SK-N-SH (cell line): ENCODE data around the gene ANKRD44. TPM values are rescaled to one million over a fixed set of nuclear protein-coding genes. Genes with fewer than 3 reads are reported as not detected.

Source experiments
- CTCF ChIA-PET: fragments of 300-600, 350-600 bp; formaldehyde crosslinking; extraction: SDS; loops from one replicate; lab custom pipeline; 2021; lab: Yijun Ruan, JAX
- POLR2A ChIA-PET: fragments of 350-600 bp; sonication (Branson Sonifier 250); formaldehyde crosslinking; extraction: SDS; loops from one replicate; lab custom pipeline; 2020; ENCODE audit warnings: antibody characterized with exemption, inconsistent platforms; lab: Yijun Ruan, JAX
- DNase-seq: peaks from one replicate; pipeline ENCODE4 v3.0.0; 2012
- H2AFZ ChIP-seq: fragments of 200-600 bp; sonication (generic); 2 replicates; pipeline ENCODE4 v1.8.1; 2016; ENCODE audit warnings: antibody characterized with exemption, mild to moderate bottlenecking, low read depth
- H3F3A ChIP-seq: fragments of 200-600 bp; sonication (generic); replicated peaks from 2 replicates; pipeline ENCODE3; 2016; ENCODE audit warnings: antibody characterized with exemption, mild to moderate bottlenecking; ENCODE audit not compliant: insufficient read depth
- H3K27ac ChIP-seq, 2 experiments: fragments of 200-500 bp in 1 of 2; fragments of 200-600 bp in 1 of 2; sonication (Bioruptor generic) in 1 of 2; sonication (generic), shearing (Covaris generic) in 1 of 2; 2 replicates each; pipeline versions ENCODE4 v1.5.1 to v1.6.1; 2014 to 2016; ENCODE audit warnings: low read depth in 2 of 2, inconsistent platforms in 1 of 2, low read length in 1 of 2, mild to moderate bottlenecking in 1 of 2, mixed read lengths in 1 of 2
- H3K27me3 ChIP-seq: fragments of 200-600 bp; sonication (generic), shearing (Covaris generic); 2 replicates; pipeline ENCODE4 v1.6.1; 2016; ENCODE audit warnings: mixed run types; ENCODE audit not compliant: insufficient read depth
- H3K36me3 ChIP-seq, 2 experiments: fragments of 200-500 bp in 1 of 2; fragments of 200-600 bp in 1 of 2; sonication (Bioruptor generic) in 1 of 2; sonication (generic) in 1 of 2; replicated peaks in 1 of 2; 2 replicates each; pipeline versions ENCODE3 to v1.5.1; 2014 to 2016; ENCODE audit warnings: low read length in 1 of 2, mild to moderate bottlenecking in 1 of 2; ENCODE audit not compliant: insufficient read depth in 2 of 2, control insufficient read depth in 1 of 2
- H3K4me1 ChIP-seq, 2 experiments: fragments of 200-500 bp in 1 of 2; fragments of 200-600 bp in 1 of 2; sonication (Bioruptor generic) in 1 of 2; sonication (generic), shearing (Covaris generic) in 1 of 2; 2 replicates each; pipeline versions ENCODE4 v1.5.1 to v1.6.1; 2014 to 2016; ENCODE audit warnings: low read depth in 1 of 2, low read length in 1 of 2, mixed run types in 1 of 2; ENCODE audit not compliant: insufficient read depth in 2 of 2, control insufficient read depth in 1 of 2
- H3K4me2 ChIP-seq: fragments of 200-600 bp; sonication (generic), shearing (Covaris generic); 2 replicates; pipeline ENCODE4 v1.6.1; 2017; ENCODE audit warnings: mixed run types
- H3K4me3 ChIP-seq, 2 experiments: fragments of 200-500 bp in 1 of 2; fragments of 200-600 bp in 1 of 2; sonication (Bioruptor generic) in 1 of 2; sonication (generic), shearing (Covaris generic) in 1 of 2; 2 replicates each; pipeline versions ENCODE4 v1.5.1 to v1.8.1; 2014 to 2016; ENCODE audit warnings: low read depth in 2 of 2, inconsistent platforms in 1 of 2, low read length in 1 of 2, mild to moderate bottlenecking in 1 of 2, mixed read lengths in 1 of 2, moderate library complexity in 1 of 2
- H3K79me2 ChIP-seq: fragments of 200-600 bp; sonication (generic); 2 replicates; pipeline ENCODE4 v1.8.1; 2017; ENCODE audit warnings: mild to moderate bottlenecking; ENCODE audit not compliant: insufficient read depth
- H3K9ac ChIP-seq: fragments of 200-600 bp; sonication (generic); 2 replicates; pipeline ENCODE4 v1.6.1; 2017; ENCODE audit warnings: mixed run types
- H3K9me2 ChIP-seq: fragments of 200-600 bp; sonication (generic); 2 replicates; pipeline ENCODE4 v1.6.1; 2017; ENCODE audit warnings: mixed run types
- H3K9me3 ChIP-seq: fragments of 200-600 bp; sonication (generic); 2 replicates; pipeline ENCODE4 v1.6.1; 2017; ENCODE audit warnings: mixed run types, mild to moderate bottlenecking, moderate library complexity
- H4K20me1 ChIP-seq: fragments of 200-600 bp; sonication (generic); 2 replicates; pipeline ENCODE4 v1.6.1; 2017; ENCODE audit warnings: mild to moderate bottlenecking, mixed run types; ENCODE audit not compliant: insufficient read depth
- CTCF ChIP-seq: fragments of 200-600 bp; sonication (generic); IDR thresholded peaks from 2 replicates; pipeline ENCODE4 v1.6.1; 2017; ENCODE audit warnings: antibody characterized with exemption, mild to moderate bottlenecking, moderate library complexity
- ELF1 ChIP-seq: IDR thresholded peaks from 2 replicates; pipeline ENCODE4 v1.4.0; 2012
- FOSL2 ChIP-seq: IDR thresholded peaks from 2 replicates; pipeline ENCODE4 v1.4.0; 2012; ENCODE audit warnings: low read depth, mild to moderate bottlenecking, moderate library complexity, borderline replicate concordance
- GABPA ChIP-seq: IDR thresholded peaks from 2 replicates; pipeline ENCODE4 v1.4.0; 2012; ENCODE audit warnings: low read depth, mild to moderate bottlenecking
- IRF3 ChIP-seq: fragments of 150-350 bp; IDR thresholded peaks from 2 replicates; pipeline ENCODE4 v1.6.1; 2016; ENCODE audit warnings: mild to moderate bottlenecking, low read depth, low read length
- JUND ChIP-seq: IDR thresholded peaks from 2 replicates; pipeline ENCODE4 v1.4.0; 2012
- MAX ChIP-seq: IDR thresholded peaks from 2 replicates; pipeline ENCODE4 v1.4.0; 2012; ENCODE audit warnings: low read depth
- MEF2A ChIP-seq: IDR thresholded peaks from 2 replicates; pipeline ENCODE4 v1.4.0; 2012; ENCODE audit warnings: low read depth, borderline replicate concordance
- NRF1 ChIP-seq: IDR thresholded peaks from 2 replicates; pipeline ENCODE4 v1.6.1; 2012; ENCODE audit warnings: low read depth, mild to moderate bottlenecking, low read length
- PBX3 ChIP-seq: IDR thresholded peaks from 2 replicates; pipeline ENCODE4; 2012
- POLR2AphosphoS5 ChIP-seq: IDR thresholded peaks from 2 replicates; pipeline ENCODE4 v1.6.1; 2012; ENCODE audit warnings: low read depth, low read length
- RXRA ChIP-seq: IDR thresholded peaks from 2 replicates; pipeline ENCODE4 v1.4.0; 2012; ENCODE audit warnings: low read depth, mild to moderate bottlenecking, borderline replicate concordance
- SIN3A ChIP-seq: IDR thresholded peaks from 2 replicates; pipeline ENCODE4 v1.6.1; 2012; ENCODE audit warnings: low read depth, mild to moderate bottlenecking, low read length, moderate library complexity, borderline replicate concordance
- TAF1 ChIP-seq: IDR thresholded peaks from 2 replicates; pipeline ENCODE4 v1.6.1; 2012; ENCODE audit warnings: low read depth, mild to moderate bottlenecking, low read length, moderate library complexity, borderline replicate concordance
- WGBS: methylation state at CpG from one replicate; pipeline ENCODE4 v1.1.6; 2017; ENCODE audit warnings: low lambda C conversion rate; 5-methylcytosine and 5-hydroxymethylcytosine counted together
- polyA plus RNA-seq, 3 experiments: library from polyadenylated mRNA; depleted of rRNA; stranded (reverse); fragments of >200 nt; gene quantifications; 2 replicates each; pipeline ENCODE4 v1.2.3, GENCODE V29; 2012

ANKRD44 gene
- polyA plus RNA-seq, 1 of the 3 experiments (the other 2 are of a cell fraction): 12.5 TPM

- H3K9ac ChIP-seq: no peak overlapping the region
- CTCF ChIA-PET: interaction anchor here (0.7 to 1.2 kb wide), 4 partner anchors 12 to 239 kb away, joined by 3 read pairs; no protein-coding TSS in a partner anchor
- H3K9me2 ChIP-seq: no peaks in the 10 kb centered on the region
- POLR2A ChIA-PET: no interaction called here
- no peak overlapping the region for H2AFZ ChIP-seq
- no peaks in the 10 kb centered on the region for H3K27me3 ChIP-seq
- no peaks in the 10 kb centered on the region for H3K79me2 ChIP-seq
- no peaks in the 10 kb centered on the region for H4K20me1 ChIP-seq
- H3K27ac ChIP-seq: no peak overlapping the region
- no peaks in the 10 kb centered on the region for H3K9me3 ChIP-seq
- H3K4me1 ChIP-seq: peaks cover 5 to 6% of the 10 kb centered on the region in 2 experiments; a peak in 3 of 4 replicates
- no peak for DNase-seq
- no peak overlapping the region for H3K4me3 ChIP-seq
- peaks cover 0 to 6% of the 10 kb centered on the region in 2 experiments for H3K36me3 ChIP-seq
- TF ChIP-seq FOSL2 (peak; percentile 18; the same call in 1 of the 2 replicates), POLR2AphosphoS5 (no peak)
- no peak overlapping the region for H3K4me2 ChIP-seq
- no peaks in the 10 kb centered on the region for H3F3A ChIP-seq
- WGBS: 59% methylated on average over 3 of the region's 3 CpGs
Observed at GRCh38 chr2:197072533-197072932, 238.0 kb downstream of the ANKRD44 start.

GRCh38 chr2:197071790-197072436 lies 238.7 kb downstream of the ANKRD44 start:
- POLR2A ChIA-PET: no interaction called here
- no peaks in the 10 kb centered on the region for H4K20me1 ChIP-seq
- no peaks in the 10 kb centered on the region for H3K9me2 ChIP-seq
- no peak overlapping the region for H3K9ac ChIP-seq
- H3K4me1 ChIP-seq: peaks cover 5 to 6% of the 10 kb centered on the region in 2 experiments; a peak in 3 of 4 replicates
- H3K4me2 ChIP-seq: no peak overlapping the region
- H3K27ac ChIP-seq: no peak overlapping the region; a peak in 2 of 4 replicates
- H3K27me3 ChIP-seq: no peaks in the 10 kb centered on the region
- no peaks in the 10 kb centered on the region for H3K79me2 ChIP-seq
- H3K36me3 ChIP-seq: peaks cover 0 to 3% of the 10 kb centered on the region in 2 experiments
- no peak overlapping the region for H3K4me3 ChIP-seq
- CTCF ChIA-PET: interaction anchor here (0.7 to 1.0 kb wide), 2 partner anchors 11 to 129 kb away, joined by 3 read pairs; no protein-coding TSS in a partner anchor
- DNase-seq: no peak
- 92% methylated on average over 1 of the region's 1 CpG for WGBS
- no peak for TF ChIP-seq TAF1
- TF ChIP-seq, all 33 proteins: peak for 0
- no peaks in the 10 kb centered on the region for H3K9me3 ChIP-seq
- no peaks in the 10 kb centered on the region for H3F3A ChIP-seq
- H2AFZ ChIP-seq: no peak overlapping the region

GRCh38 chr2:197071213-197071612 lies 239.4 kb downstream of the ANKRD44 start:
- Histone ChIP-seq H3K27me3 (no peaks in the 10 kb centered on the region), H3K4me3 (no peak overlapping the region), H3K27ac (no peak overlapping the region; a peak in 1 of 4 replicates), H3F3A (no peaks in the 10 kb centered on the region), H3K4me1 (peaks cover 5 to 6% of the 10 kb centered on the region in 2 experiments; a peak in 3 of 4 replicates), H2AFZ (no peak overlapping the region), H3K4me2 (no peak overlapping the region), H3K9ac (no peak overlapping the region), H4K20me1 (no peaks in the 10 kb centered on the region), H3K9me3 (no peaks in the 10 kb centered on the region), H3K79me2 (no peaks in the 10 kb centered on the region), H3K9me2 (no peaks in the 10 kb centered on the region), H3K36me3 (peaks cover 0 to 3% of the 10 kb centered on the region in 2 experiments)
- DNase-seq: no peak
- CTCF ChIA-PET: interaction anchor here (0.8 kb wide), 1 partner anchor 59 kb away, joined by 4 read pairs; no protein-coding TSS in a partner anchor
- WGBS: 90% methylated on average over 1 of the region's 1 CpG
- POLR2A ChIA-PET: no interaction called here
- TF ChIP-seq JUND (no peak), NRF1 (no peak), SIN3A (no peak), FOSL2 (no peak), MAX (no peak), IRF3 (no peak), TAF1 (no peak), GABPA (no peak), POLR2AphosphoS5 (no peak), PBX3 (no peak), RXRA (no peak), ELF1 (no peak), CTCF (no peak), MEF2A (no peak)
